NCI-H510A (cell line): ENCODE data around the gene ZNF148.

Source experiments
- DNase-seq: peaks from one replicate; lab custom pipeline; 2025; lab: John Stamatoyannopoulos, UW

ZNF148 gene

DNA sequence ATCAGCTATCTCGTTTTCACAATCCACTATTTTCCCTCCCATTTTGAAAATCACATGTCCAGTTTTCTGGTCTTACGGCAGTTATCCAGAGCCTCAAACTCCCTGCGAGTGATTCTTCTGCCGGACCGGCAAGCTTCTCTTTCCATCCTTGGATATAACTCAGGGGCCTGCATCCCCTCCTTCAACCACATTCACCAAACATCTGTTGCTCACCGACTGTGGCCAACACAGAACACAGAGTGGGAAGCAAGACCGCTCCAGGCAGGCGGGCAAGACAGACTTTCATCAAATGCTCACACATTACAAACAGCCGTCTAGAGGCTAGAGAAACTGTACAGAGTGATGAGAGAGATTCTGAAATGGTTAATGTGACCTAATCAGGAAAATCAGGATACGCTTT lies 154.9 kb downstream of the ZNF148 start:
- DNase-seq = no peak

DNA sequence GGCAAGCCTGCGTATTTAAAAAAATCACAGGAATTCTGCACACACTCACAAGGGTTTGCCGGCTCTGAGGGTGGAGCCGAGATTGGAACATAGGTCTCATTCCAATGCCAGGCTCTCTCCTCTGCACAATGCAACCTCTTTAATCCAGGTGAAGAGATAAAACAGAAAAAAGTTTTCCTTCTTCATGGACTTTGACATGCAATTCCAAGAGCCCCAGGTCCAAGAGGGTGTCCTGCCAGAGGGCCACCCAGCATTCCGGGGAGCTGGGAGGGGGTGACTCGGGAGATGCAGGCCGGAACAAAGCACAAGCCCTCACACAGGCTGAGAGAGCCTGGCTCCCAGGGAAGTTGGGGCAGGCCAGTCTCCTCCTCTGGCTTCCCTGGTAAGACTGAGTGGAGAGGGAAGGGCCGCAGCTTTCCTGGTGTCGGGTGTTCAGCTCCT lies 155.8 kb downstream of the ZNF148 start:
- no peak for DNase-seq

DNA sequence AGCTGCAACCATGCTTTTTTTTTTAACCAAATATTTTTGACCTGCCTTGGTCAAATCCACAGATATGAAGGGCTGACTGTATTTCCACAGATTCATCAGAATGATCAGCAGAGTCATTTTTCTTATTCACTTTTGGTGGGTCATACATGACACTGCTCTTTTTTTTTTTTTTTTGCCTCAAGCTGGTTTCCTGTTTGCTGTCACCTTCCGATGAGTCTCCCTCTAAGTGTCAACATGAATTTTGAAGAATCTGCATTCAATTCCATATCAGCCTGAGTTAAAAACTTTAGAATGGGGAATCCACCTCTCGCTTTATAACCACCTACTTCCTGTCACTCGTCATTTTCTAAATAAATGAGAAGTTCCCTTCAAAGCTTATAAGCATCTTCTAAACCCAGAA lies 160.4 kb downstream of the ZNF148 start:
- DNase-seq = no peak

DNA sequence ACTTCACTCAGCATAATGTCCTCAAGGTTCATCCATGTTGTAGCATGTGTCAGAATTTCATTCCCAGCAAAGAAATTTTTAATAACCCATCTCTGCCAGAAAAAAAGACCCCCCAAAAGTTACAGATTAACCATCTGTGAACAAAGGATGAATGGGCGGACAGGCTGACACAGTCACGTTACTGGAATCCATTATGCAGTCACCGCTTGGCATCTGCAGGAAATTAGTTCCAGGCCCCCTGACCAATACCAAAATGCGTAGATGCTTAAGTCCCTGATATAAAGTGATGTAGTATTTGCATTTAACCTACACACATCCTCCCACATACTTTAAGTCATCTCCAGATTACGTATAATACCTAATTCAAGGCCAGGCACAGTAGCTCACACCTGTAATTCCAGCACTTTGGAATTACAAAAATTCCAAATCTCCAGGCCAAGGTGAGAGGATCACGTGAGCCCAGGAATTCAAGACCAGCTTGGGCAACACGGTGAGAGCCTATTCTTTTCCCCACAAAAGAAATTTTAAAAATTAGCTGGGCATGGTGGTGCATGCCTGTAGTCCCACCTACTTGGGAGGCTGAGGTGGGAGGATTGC lies 161.1 kb downstream of the ZNF148 start:
- no peak for DNase-seq

DNA sequence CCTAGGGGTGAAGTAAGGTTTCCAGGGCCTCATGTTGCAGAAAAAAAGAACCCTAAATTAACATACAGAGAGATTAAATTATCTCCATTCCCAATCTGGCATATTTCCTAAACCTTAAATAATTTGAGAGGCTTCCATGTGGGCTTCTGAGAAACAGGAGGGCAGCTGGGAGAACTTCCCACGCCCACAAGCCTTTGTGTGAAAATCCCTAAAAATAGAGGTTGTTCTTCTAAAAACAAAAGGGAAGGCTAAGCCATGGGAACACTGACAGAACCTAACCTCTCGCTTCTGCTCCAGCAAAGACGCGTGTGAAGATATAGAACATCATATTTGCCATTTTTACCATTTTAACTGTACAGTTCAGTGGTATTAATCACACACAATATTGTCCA lies 161.8 kb downstream of the ZNF148 start:
- no peak for DNase-seq

DNA sequence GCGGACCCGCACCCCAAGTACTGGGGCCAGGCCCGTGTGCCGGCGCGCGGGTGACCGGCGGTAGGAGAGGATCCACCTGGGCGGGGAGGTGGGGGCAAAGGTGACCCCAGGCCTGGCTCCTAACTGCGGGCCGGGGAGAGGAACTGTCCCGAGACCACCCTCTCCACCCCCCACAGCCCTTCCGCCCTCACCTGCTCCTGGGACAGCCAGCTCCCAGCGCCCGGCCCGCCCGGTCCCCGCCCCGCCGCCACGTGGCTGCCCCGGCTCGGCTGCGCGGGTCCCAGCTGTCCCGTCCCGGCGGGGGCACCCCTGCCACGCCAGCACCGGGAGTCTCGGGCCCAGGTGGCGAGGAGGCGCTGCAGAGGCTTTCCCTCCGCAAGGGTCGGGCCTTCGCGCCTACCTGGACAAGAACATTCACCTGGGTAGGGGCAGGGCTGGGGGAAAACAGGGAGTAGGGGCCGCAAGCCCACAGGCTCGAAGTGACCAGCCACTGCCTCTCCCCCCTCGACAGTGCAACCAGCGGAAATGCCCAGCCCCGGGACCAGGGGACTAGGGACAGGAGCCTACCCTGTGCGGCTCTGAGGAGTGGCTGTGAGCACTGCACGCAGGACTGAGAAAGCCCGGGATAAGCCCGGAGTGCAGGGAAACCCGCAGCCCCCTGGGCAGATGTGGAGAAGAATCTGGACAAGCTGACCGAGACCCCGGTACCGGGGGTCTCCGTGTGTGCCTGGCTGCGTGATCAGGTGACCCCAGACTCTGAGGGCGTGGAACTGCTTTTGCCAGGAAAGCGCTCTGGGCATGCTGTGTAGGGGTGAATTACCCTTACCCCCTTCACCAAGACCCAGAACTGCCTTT lies 162.4 kb downstream of the ZNF148 start, which contains the start of gene SLC12A8:
TSS of gene SLC12A8 (minus strand) at position 240 of the 855 bp plus-strand sequence. CDS start 1,399 bp downstream, outside the sequence.
- no peak for DNase-seq

DNA sequence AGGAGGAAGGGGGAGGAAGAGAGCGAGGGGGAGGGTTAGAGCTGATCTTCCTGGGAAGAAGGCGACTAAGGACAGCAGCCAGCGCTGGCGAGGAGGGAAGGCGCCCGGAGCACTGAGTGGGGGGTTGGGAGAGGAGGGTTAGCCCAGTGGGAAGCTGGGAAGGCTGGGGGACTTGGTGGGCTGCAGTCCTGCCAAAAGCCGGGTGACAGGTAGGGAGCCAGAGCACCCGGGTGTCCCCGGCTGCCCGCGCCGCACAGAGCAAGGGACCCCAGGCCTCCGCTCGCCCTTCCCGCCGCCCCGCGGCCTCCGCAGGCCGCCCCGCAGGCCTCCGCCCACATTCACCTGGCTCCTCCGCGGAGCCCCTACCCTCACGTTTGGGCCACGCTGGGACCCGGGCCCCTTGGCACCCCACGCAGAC lies 163.0 kb downstream of the ZNF148 start:
- DNase-seq = no peak

DNA sequence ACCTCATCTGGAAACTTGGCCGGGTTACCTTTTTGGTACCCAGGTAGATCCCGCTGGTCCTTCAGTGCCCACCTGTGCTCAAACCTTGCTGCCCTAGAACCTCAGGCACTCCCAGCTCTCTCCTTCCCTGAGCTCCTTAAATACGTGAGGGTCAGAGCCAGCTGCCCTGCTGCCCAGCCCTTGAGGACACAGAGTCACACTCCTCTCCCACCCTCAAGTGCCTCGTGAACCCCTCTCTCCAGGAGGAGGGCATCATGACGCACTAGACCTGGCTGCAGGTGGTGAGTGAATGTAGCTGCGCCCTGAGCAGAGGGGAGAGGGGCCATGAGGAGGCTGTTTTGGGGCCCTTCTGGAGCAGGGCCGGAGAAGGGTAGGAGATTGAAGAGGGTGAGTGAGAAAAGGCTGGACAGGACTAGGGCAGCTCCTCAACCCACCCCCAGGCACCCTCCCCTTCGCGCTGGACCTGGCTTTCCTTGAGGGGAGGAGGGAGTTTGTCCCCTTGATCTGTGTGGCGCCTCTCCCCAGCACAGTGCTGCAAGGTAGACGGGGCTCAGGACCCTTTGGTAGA lies 163.5 kb downstream of the ZNF148 start:
- DNase-seq = no peak

DNA sequence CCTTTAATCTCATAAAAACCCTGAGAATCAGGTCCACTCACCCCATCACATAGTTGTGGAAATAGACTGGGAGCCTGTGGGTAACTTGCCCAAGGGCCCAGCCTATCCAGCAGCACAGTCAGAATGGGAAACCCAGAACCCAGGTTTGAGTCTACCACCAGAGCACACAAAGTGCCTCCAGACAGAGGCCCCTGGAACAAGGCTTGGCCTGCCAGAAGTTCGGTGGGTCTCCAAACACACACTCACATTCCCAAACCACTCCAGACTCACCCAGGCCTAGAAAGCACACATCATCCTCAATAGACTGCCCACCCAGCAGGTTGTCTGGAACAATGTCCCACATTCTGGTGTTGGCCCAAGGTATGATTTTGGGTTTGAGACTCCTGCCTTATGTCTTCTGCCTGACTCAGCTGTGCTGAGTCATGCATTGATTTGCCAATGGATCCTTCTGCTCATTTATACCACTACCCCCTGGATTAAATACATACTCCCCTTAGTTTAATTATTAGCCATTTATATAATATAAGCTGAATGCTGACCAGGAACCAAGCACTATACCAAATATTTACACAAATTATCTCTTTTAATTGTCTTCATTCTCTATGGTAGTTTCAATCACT lies 167.1 kb downstream of the ZNF148 start:
- DNase-seq = no peak

DNA sequence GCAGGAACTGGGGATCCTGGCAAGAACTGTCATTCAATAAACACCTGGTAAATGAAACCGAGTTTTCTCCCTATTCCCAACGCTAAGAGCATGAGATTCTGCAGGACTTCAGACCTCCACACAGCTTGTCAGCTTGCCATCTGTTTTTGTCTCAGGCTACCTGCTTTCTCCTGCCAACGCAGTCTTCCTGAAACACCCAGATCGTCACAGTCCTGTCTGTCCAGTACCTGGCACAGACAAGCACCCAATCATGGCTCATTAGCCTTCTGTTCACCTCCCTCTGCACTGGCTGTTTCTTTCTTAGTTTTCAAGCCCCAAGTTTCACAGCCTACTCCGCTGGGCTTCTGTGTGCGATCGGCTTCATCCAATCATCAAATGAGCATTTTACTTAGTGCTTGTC lies 167.6 kb downstream of the ZNF148 start:
- DNase-seq = no peak

DNA sequence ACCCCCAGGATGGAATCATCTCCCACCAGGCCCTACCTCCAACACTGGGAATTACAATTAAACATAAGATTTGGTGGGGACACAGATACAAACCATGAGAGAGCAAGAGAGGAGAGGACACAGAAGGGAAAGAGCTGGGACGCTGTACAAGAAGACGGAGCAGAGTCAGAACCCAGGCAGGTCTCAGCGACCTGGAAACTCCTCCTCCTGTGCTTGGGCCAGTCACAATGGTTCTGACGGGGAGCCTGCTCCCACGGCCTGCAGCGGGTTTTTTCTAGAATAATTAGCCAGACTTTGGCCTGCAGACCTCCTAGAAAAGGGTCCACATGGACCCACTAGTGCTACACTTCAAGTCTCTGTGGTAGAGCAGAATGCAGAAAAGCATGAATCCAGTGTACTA lies 168.2 kb downstream of the ZNF148 start:
- DNase-seq = no peak

DNA sequence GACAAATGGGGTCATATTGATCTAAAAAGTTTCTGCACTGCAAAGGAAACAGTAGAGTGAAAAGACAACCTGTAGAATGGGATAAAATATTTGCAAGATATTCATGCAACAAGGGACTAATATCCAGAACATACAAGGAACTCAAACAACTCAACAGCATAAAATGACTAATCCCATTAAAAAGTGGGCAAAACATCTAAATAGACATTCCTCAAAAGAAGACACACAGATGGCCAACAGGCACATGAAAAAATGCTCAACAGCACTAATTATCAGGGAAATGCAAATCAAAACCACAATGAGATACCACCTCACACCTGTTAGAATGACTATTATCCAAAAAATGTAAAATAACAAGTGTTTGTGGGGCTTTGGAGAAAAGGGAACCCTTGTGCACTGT lies 171.4 kb downstream of the ZNF148 start:
- no peak for DNase-seq

DNA sequence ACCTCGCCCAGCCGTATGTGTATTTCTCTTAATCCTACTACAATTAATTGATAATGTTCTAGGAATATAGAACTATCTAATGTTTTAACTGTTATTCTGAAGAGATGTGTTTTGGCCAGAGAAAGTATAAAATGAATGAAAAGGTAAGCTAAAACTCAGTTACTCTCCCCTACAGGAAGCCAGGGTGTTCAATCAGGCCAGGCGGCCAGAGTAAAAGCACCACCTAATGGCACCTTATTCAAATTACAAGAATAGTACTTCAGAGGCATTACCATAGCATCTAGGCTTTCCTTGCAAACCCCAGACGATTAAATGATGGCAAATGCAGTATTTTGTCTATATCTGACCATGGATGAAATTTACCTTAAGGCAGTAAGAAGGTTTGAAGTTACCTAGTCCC lies 172.9 kb downstream of the ZNF148 start:
- no peak for DNase-seq

DNA sequence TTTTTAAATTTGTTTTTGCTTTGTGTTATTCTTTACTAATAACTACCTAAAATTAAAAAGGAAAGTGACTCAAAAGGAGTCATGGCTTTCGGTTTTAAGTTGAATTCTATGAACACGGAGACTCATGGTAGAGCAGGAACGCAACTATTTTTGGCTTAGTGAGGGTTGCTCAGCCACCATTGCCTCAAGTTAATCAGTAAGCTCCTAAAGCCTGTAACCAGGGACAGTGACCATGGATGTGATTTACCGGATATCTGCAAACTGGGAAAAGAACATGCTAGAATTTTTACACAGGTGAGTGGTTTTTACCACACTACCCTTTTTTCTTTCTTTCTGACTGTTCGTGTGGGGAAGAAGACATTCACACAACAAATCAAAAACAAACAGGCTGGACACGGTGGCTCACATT lies 174.4 kb downstream of the ZNF148 start:
- DNase-seq = no peak

DNA sequence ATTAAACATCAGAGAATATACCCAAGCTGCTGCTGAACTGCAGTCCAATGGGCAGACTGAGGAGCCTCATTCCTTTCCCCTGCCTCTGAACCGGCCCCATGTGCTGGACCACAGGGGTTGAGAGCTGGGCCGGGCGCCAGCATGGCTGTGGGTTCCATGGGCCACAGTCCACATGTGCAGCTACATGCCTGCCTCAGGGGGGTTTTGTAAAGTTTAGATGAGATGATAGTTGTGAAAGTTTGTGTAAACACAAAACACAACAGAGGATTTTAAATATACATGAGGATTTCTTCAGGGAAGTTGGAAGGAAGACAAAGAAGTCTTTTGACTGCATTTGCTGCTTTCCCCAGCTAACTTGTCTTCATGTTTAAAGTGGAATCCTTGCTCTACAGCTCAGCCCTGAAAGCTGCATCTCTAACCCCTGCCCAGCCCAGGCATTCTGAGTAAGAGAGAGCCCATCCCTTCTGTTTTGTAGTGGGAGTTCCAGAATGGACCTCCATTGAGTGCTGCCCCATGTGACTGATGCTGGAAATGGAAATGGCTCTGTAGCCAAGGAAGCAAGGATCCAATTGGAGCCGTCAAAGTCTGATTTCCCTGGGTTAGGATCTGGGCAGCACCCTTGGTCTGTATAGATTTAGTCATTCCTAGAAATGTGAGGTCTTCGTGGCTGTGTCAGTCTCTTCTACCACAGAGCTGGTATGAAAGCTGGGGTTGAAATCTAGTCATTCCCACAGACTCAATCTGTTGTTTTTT lies 180.1 kb downstream of the ZNF148 start:
- DNase-seq = no peak

DNA sequence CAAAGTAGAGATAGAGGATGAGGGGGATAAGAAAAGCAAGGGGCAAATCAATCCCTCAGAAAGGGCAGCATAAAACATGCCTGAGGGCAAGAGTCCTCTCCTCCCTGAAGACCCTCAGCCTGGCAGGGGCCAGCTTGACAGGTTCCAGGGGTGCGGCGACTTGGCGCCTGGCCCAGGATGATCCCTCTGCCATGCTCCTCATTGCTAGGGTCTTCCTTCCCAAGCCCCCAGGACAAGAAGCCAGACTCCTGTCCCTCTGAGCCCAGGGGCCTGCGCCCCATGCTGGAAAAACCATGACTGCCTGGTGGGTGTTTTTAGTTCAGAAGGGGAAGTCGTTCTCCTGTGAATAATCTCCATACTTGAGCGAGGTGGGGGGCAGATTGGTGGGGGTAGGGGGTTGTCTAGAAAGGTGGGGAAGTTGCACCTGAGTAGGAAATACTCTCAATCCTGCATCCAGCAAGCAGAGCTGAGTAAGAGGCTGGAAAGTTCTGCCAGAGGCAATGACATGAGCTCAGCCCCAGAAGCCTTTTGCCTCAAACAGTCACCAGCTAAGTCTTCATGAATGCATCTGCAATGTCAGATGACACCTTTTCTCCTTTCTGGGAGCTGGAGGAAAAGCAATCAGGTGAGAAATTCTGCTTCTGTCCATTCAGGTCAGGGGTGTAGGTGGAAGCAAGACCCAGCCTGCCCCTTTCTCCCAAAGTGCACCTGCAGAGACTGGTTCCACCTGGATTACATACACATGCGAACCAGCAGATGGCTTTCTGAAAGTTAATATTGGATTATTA lies 180.9 kb downstream of the ZNF148 start:
- no peak for DNase-seq

DNA sequence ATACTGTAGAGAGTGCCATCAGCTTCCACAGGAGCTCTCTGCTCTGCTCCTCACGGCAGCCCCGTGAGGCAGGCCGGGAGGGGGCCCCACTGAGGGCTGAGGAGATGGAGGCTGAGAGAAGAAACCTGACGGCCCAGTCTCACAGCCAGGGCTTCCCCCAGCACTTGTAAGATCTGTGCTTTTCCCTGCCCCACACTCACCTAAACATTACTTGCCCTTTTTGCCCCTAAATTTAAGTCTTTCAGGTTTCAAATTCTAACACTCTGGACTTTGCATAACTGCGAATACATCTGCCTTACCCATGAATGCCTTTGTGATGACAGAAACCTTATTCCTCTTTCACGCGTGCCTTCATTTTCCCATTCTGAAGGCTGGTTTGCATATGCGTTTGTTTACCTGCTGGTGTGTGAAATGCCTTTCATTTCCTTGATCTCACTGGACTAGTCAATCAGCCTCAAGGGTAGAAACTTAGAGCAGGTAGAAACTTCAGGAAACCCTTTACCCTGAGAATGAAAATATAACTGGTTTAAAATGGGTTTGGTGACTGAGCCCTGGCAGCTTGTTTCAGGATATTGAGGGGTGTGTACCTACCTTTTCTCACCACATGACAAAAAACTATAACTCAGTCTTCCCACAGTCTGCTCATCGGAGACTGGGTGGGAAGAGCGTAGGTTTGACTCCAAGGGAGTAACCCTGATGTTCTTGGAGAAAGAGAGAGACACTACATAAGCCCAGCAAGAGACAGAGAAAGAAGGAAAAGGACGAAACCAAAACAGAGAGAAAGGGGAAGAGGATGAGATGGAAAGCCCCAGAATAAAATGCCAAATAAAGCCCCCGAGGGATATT lies 182.7 kb downstream of the ZNF148 start:
- DNase-seq = no peak

DNA sequence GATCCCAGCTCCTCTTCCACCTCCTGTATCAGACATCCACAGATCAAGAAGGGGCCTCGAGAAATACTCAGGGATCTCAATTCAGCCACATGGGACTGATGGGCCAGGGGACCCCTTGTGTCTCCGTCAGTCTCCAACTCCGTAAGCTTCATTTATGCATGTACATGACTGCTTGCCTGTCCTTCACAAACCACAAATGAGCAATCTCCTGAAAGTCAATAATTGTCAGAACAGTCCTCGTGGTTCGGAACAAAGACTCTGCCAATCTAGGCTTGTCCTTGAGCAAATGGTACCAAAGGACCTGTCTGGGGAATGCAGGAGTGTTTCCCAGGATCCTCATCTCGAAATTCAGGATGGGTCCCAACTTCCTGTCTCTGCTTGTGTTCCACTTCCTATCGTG lies 183.4 kb downstream of the ZNF148 start:
- no peak for DNase-seq

DNA sequence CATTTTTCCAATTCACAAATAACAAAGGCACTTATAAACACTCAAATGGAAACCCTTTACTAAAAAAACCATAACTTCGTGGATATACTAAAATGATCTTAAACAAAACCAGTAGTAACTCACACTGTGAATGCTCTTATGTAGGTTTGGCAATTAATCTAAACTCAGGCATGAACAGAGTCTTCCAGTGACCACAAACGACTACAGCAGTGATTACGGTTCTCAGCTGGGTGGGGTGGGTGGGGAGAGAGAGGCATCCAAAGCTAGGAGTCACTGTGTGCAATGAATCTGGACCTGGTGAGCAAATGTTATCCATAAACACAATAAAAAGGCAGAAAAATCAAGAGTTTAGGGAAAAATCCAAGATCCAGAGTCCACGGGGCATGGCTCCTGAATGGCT lies 183.9 kb downstream of the ZNF148 start:
- no peak for DNase-seq

DNA sequence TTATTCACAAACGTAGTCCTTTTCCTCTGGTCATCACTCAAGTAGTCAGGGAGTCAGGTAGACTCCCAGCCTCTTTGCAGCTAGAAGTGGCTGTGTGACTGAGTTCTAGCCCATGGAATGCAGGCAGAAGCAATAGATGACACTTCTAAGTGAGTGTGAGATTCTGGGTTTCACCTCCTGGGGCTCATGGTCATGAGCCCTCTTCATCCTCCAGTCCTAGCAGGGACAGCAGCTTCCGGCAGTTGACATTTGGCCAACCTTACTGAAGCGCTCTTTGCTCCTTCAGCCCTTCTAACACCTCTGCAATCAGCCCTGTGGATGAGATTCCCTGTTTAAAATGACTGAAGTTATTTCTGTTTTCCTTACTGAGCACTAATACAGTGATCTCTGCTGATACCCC lies 184.3 kb downstream of the ZNF148 start:
- no peak for DNase-seq
